OCI-LY1 (cell line): ENCODE results near the gene SERPINI2.

Experiments used
- H2AFZ ChIP-seq: fragments of 200-600 bp; sonication (generic), shearing (Covaris generic); 2 replicates; pipeline ENCODE4 v1.6.0; 2014; ENCODE audit warnings: antibody characterized with exemption, mild to moderate bottlenecking, low read length
- H3F3A ChIP-seq: fragments of 200-600 bp; sonication (generic), shearing (Covaris generic); 2 replicates; pipeline ENCODE4 v1.6.0; 2014; ENCODE audit warnings: mild to moderate bottlenecking, antibody characterized with exemption, low read length, moderate library complexity; ENCODE audit not compliant: insufficient read depth
- H3K27ac ChIP-seq: fragments of 200-600 bp; sonication (generic); 2 replicates; pipeline ENCODE4 v1.5.1; 2014; ENCODE audit warnings: low read length, mixed run types, mild to moderate bottlenecking, low read depth; ENCODE audit not compliant: poor library complexity, severe bottlenecking
- H3K27me3 ChIP-seq: fragments of 200-600 bp; sonication (generic); 2 replicates; pipeline ENCODE4 v1.6.0; 2014; ENCODE audit warnings: antibody characterized with exemption, mild to moderate bottlenecking, low read length, moderate library complexity; ENCODE audit not compliant: insufficient read depth
- H3K36me3 ChIP-seq: fragments of 200-600 bp; sonication (generic); 2 replicates; pipeline ENCODE4 v1.6.1; 2014; ENCODE audit warnings: mild to moderate bottlenecking, antibody characterized with exemption, low read length, moderate library complexity, mixed read lengths; ENCODE audit not compliant: insufficient read depth
- H3K4me1 ChIP-seq: fragments of 200-600 bp; sonication (generic); 2 replicates; pipeline ENCODE4 v1.5.1; 2014; ENCODE audit warnings: mild to moderate bottlenecking, low read length, moderate library complexity; ENCODE audit not compliant: insufficient read depth, severe bottlenecking
- H3K4me2 ChIP-seq: fragments of 200-600 bp; sonication (generic), shearing (Covaris generic); 2 replicates; pipeline ENCODE4 v1.6.1; 2014; ENCODE audit warnings: low read length
- H3K4me3 ChIP-seq: fragments of 200-600 bp; sonication (generic); 2 replicates; pipeline ENCODE4 v1.5.1; 2014; ENCODE audit warnings: low read length, low read depth, mild to moderate bottlenecking, mixed read lengths; ENCODE audit not compliant: poor library complexity, severe bottlenecking
- H3K79me2 ChIP-seq: fragments of 200-600 bp; shearing (Covaris generic); 2 replicates; pipeline ENCODE4 v1.6.1; 2016; ENCODE audit warnings: mixed run types, low read length, mixed read lengths; ENCODE audit not compliant: insufficient read depth
- H3K9ac ChIP-seq: fragments of 200-600 bp; sonication (generic), shearing (Covaris generic); 2 replicates; pipeline ENCODE4 v1.6.1; 2014; ENCODE audit warnings: mild to moderate bottlenecking, low read length, mixed read lengths
- H3K9me2 ChIP-seq: fragments of 200-600 bp; sonication (generic), shearing (Covaris generic); 2 replicates; pipeline ENCODE4 v1.6.1; 2014; ENCODE audit warnings: low read depth, mild to moderate bottlenecking, low read length, mixed read lengths
- H3K9me3 ChIP-seq: fragments of 200-600 bp; shearing (Covaris generic); 2 replicates; pipeline ENCODE4 v1.6.1; 2014; ENCODE audit warnings: low read length, mixed read lengths
- H4K20me1 ChIP-seq: fragments of 200-600 bp; sonication (generic), shearing (Covaris generic); 2 replicates; pipeline ENCODE4 v1.6.0; 2016; ENCODE audit warnings: mild to moderate bottlenecking, low read length; ENCODE audit not compliant: insufficient read depth
- EZH2 ChIP-seq: fragments of 200-600 bp; sonication (generic), shearing (Covaris generic); IDR thresholded peaks from 2 replicates; pipeline ENCODE4 v1.8.0; 2017; ENCODE audit warnings: borderline replicate concordance, mixed run types, mild to moderate bottlenecking, antibody characterized with exemption, low read length, moderate library complexity, mixed read lengths
- TF ChIP-seq, protein P1 (sequence below): fragments of 200-600 bp; sonication (generic), shearing (Covaris generic); IDR thresholded peaks from 2 replicates; pipeline ENCODE4 v1.5.1; 2017; ENCODE audit warnings: mild to moderate bottlenecking, antibody characterized with exemption, low read length, moderate library complexity, mixed read lengths

Gene SERPINI2

DNA sequence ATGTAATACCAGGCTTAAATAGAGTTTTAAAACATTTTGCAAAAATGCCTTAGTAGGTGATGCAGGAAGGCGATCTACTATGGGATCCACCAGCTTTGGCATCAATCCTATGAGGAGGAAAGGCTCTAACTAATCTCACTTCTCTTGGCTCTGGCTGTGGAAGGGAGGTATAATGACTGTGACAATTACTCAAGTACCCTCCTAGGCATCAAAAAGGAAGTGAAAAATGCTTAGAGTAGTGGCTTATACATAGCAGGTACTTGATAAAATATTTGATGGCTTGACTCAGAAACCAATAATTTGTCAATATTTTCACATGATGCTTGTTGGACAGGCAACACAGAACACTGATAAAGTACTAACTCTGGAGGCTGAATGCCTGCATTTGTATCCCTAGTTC lies 34.1 kb upstream of the SERPINI2 start:
- H3K9me2 ChIP-seq, result no peaks in the 10 kb centered on the region
- H3K36me3 ChIP-seq, result no peaks in the 10 kb centered on the region
- H3K27ac ChIP-seq, result no peak overlapping the region
- no peak overlapping the region for H3K4me2 ChIP-seq
- no peaks in the 10 kb centered on the region for H3K79me2 ChIP-seq
- H3F3A ChIP-seq, result no peaks in the 10 kb centered on the region
- H3K4me3 ChIP-seq, result no peak overlapping the region
- H3K9me3 ChIP-seq, result no peaks in the 10 kb centered on the region
- TF ChIP-seq, protein P1, sequence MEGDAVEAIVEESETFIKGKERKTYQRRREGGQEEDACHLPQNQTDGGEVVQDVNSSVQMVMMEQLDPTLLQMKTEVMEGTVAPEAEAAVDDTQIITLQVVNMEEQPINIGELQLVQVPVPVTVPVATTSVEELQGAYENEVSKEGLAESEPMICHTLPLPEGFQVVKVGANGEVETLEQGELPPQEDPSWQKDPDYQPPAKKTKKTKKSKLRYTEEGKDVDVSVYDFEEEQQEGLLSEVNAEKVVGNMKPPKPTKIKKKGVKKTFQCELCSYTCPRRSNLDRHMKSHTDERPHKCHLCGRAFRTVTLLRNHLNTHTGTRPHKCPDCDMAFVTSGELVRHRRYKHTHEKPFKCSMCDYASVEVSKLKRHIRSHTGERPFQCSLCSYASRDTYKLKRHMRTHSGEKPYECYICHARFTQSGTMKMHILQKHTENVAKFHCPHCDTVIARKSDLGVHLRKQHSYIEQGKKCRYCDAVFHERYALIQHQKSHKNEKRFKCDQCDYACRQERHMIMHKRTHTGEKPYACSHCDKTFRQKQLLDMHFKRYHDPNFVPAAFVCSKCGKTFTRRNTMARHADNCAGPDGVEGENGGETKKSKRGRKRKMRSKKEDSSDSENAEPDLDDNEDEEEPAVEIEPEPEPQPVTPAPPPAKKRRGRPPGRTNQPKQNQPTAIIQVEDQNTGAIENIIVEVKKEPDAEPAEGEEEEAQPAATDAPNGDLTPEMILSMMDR, result no peak
- TF ChIP-seq EZH2, result no peak
- H2AFZ ChIP-seq, result no peak overlapping the region
- H3K9ac ChIP-seq, result no peak overlapping the region
- no peaks in the 10 kb centered on the region for H3K4me1 ChIP-seq
- H3K27me3 ChIP-seq, result no peaks in the 10 kb centered on the region
- no peaks in the 10 kb centered on the region for H4K20me1 ChIP-seq

DNA sequence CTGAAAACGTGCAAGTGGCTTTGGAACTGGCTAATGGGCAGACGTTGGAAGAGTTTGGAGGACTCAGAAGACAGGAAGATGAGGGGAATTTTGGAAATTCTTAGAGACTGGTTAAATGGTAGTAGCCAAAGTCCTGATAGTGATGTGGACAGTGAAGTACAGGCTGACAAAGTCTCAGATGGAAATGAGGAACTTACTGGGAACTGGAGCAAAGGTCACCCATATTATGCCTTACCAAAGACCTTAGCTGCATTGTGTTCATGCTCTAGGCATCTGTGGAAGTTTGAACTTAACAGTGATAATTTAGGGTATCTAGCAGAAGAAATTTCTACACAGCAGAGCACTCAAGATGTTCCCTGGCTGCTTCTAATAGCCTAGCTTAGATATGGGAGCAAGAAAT lies 28.6 kb upstream of the SERPINI2 start:
- H2AFZ ChIP-seq, result no peak overlapping the region
- no peak overlapping the region for H3K9ac ChIP-seq
- H3K4me3 ChIP-seq, result no peak overlapping the region
- no peaks in the 10 kb centered on the region for H3F3A ChIP-seq
- H3K4me1 ChIP-seq, result no peaks in the 10 kb centered on the region
- no peak overlapping the region for H3K4me2 ChIP-seq
- no peak overlapping the region for H3K27ac ChIP-seq
- no peaks in the 10 kb centered on the region for H3K9me2 ChIP-seq
- H4K20me1 ChIP-seq, result no peaks in the 10 kb centered on the region
- TF ChIP-seq EZH2, result no peak
- TF ChIP-seq, protein P1, result no peak
- no peaks in the 10 kb centered on the region for H3K27me3 ChIP-seq
- H3K36me3 ChIP-seq, result no peaks in the 10 kb centered on the region
- H3K79me2 ChIP-seq, result no peaks in the 10 kb centered on the region
- no peaks in the 10 kb centered on the region for H3K9me3 ChIP-seq

DNA sequence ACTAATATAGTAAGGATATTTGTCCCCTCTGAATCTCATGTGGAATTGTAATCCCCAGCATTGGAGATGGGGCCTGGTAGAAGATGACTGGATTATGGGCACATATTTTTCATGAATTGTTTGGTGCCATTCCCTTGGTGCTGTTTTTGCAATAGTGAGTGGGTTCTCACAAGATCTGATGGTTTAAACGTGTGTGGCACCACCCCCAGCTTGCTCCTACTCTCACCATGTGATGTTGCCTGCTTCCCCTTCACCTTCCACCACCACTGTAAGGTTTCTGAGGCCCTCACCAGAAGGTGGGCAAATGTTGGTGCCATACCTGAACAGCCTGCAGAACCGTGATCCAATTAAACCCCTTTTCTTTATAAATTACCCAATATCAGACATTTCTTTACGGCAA lies 28.1 kb upstream of the SERPINI2 start:
- Histone ChIP-seq H3F3A (no peaks in the 10 kb centered on the region), H3K36me3 (no peaks in the 10 kb centered on the region), H3K27ac (no peak overlapping the region), H4K20me1 (no peaks in the 10 kb centered on the region), H3K27me3 (no peaks in the 10 kb centered on the region), H3K4me2 (no peak overlapping the region), H3K9me3 (no peaks in the 10 kb centered on the region), H3K9ac (no peak overlapping the region), H2AFZ (no peak overlapping the region), H3K4me1 (no peaks in the 10 kb centered on the region), H3K9me2 (no peaks in the 10 kb centered on the region), H3K4me3 (no peak overlapping the region), H3K79me2 (no peaks in the 10 kb centered on the region)
- TF ChIP-seq, protein P1, result no peak
- no peak for TF ChIP-seq EZH2
